GM19351 (cell line): Measurements from ENCODE around the gene ITGA3.

Experiments used
- ATAC-seq: cut with Tn5 transposase; IDR thresholded peaks from one replicate; pipeline ENCODE4 v1.9.1; 2021; ENCODE audit warnings: mild to moderate bottlenecking, moderate library complexity; ENCODE audit not compliant: unreplicated experiment

The ITGA3 gene

GRCh38 chr17:50106393-50107131 lies 50.7 kb downstream of the ITGA3 start:
- no peak for ATAC-seq

GRCh38 chr17:50107790-50108414 lies 52.0 kb downstream of the ITGA3 start:
- no peak for ATAC-seq

- ATAC-seq = no peak
These were observed 52.6 kb downstream of the ITGA3 start for GRCh38 chr17:50108556-50108955.

- ATAC-seq = no peak
These were observed 53.3 kb downstream of the ITGA3 start for GRCh38 chr17:50109207-50109606.

- no peak for ATAC-seq
These were observed 53.9 kb downstream of the ITGA3 start for GRCh38 chr17:50109785-50110184.

GRCh38 chr17:50110591-50111349 lies 54.9 kb downstream of the ITGA3 start:
- ATAC-seq = no peak

GRCh38 chr17:50111673-50112655 lies 56.1 kb downstream of the ITGA3 start:
- ATAC-seq = no peak

- no peak for ATAC-seq
These were observed 56.8 kb downstream of the ITGA3 start for GRCh38 chr17:50112694-50113093.

GRCh38 chr17:50113624-50114320 lies 57.9 kb downstream of the ITGA3 start:
- no peak for ATAC-seq

- no peak for ATAC-seq
These were observed 58.5 kb downstream of the ITGA3 start for GRCh38 chr17:50114401-50114800.

GRCh38 chr17:50114849-50115357 lies 59.0 kb downstream of the ITGA3 start:
- ATAC-seq = no peak

GRCh38 chr17:50115756-50116155 lies 59.8 kb downstream of the ITGA3 start:
- no peak for ATAC-seq

- no peak for ATAC-seq
These were observed 61.5 kb downstream of the ITGA3 start for GRCh38 chr17:50117202-50118051.

GRCh38 chr17:50118076-50118827 lies 62.3 kb downstream of the ITGA3 start:
- ATAC-seq = no peak

GRCh38 chr17:50118828-50119218 lies 62.9 kb downstream of the ITGA3 start:
- no peak for ATAC-seq

GRCh38 chr17:50120475-50121253 lies 64.8 kb downstream of the ITGA3 start:
- ATAC-seq = no peak

- no peak for ATAC-seq
These were observed 67.0 kb downstream of the ITGA3 start for GRCh38 chr17:50122945-50123344.
